Measurements from ENCODE around the gene NOS2. TPM values are rescaled to one million over a fixed set of nuclear protein-coding genes. Genes with fewer than 3 reads are reported as not detected.
"Not testable (repeated sequence)": the region's sequence is repeated elsewhere in the genome, so short reads cannot be mapped to it uniquely, and the experiment has no call there.

Gene NOS2
- total RNA-seq, 1 donor from 2014 or later, result not detected

DNA sequence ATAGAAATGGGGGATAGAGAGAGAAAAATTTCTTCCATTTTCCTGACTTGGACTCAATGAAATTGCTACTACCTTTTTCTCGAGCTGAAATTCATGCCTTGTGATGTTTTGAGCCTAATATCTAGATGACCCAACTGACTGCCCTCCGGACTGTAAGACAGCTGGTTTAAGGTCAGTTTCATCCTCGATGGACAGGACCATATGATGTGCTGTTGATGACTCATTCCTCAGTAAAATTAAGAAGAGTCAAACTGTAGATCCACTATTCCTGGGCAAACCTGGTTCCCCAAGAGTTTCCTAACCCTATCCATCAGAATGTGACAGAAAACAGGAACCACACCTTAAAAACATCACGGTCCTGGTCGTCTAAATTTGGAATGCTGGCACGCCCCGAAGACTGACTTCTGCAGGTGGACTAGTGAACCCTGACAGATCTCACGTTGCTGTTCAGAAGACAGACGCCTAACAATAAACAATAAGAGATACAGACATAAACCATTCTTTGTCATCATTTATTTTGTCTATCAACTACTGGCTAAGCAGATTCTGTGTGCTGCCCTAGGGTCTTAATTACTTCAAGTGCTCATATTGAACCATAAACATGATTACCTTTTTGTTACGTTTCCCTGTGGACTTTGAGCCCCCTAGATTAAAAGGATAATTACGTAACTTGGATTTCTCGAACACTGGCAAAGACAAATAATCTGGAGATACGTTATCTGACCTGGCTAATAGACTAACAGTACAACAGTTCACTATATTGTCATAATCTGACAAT lies 45.1 kb upstream of the NOS2 start:
- Mint-ChIP-seq H3K27ac (ENCODE audit: unreplicated experiment) (no peak overlapping the region), H3K9me3 (ENCODE audit: low read depth) (no peaks in the 10 kb centered on the region), H3K4me1 (ENCODE audit: low read depth) (no peaks in the 10 kb centered on the region), H3K27me3 (ENCODE audit: low read depth) (peaks cover 13% of the 10 kb centered on the region), H3K36me3 (ENCODE audit: low read depth) (no peaks in the 10 kb centered on the region), H3K4me3 (ENCODE audit: unreplicated experiment) (no peak overlapping the region)
- DNase-seq (ENCODE audit: low spot score), result no peak
- TF ChIP-seq, protein P1, sequence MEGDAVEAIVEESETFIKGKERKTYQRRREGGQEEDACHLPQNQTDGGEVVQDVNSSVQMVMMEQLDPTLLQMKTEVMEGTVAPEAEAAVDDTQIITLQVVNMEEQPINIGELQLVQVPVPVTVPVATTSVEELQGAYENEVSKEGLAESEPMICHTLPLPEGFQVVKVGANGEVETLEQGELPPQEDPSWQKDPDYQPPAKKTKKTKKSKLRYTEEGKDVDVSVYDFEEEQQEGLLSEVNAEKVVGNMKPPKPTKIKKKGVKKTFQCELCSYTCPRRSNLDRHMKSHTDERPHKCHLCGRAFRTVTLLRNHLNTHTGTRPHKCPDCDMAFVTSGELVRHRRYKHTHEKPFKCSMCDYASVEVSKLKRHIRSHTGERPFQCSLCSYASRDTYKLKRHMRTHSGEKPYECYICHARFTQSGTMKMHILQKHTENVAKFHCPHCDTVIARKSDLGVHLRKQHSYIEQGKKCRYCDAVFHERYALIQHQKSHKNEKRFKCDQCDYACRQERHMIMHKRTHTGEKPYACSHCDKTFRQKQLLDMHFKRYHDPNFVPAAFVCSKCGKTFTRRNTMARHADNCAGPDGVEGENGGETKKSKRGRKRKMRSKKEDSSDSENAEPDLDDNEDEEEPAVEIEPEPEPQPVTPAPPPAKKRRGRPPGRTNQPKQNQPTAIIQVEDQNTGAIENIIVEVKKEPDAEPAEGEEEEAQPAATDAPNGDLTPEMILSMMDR (IDR thresholded peaks at IDR 0.05), result no peak

GRCh38 chr17:27840688-27841087 lies 40.4 kb upstream of the NOS2 start:
- no peak overlapping the region for H3K4me3 Mint-ChIP-seq (ENCODE audit: unreplicated experiment)
- H3K36me3 Mint-ChIP-seq (ENCODE audit: low read depth), result no peaks in the 10 kb centered on the region
- H3K9me3 Mint-ChIP-seq (ENCODE audit: low read depth), result no peaks in the 10 kb centered on the region
- no peaks in the 10 kb centered on the region for H3K4me1 Mint-ChIP-seq (ENCODE audit: low read depth)
- H3K27me3 Mint-ChIP-seq (ENCODE audit: low read depth), result peaks cover 4% of the 10 kb centered on the region
- no peak for DNase-seq (ENCODE audit: low spot score)
- H3K27ac Mint-ChIP-seq (ENCODE audit: unreplicated experiment), result no peak overlapping the region
- TF ChIP-seq, protein P1 (IDR thresholded peaks at IDR 0.05), result no peak

- not testable (repeated sequence) for DNase-seq (ENCODE audit: low spot score); H3K27ac Mint-ChIP-seq (ENCODE audit: unreplicated experiment); H3K27me3 Mint-ChIP-seq (ENCODE audit: low read depth); H3K4me1 Mint-ChIP-seq (ENCODE audit: low read depth); H3K4me3 Mint-ChIP-seq (ENCODE audit: unreplicated experiment); H3K36me3 Mint-ChIP-seq (ENCODE audit: low read depth); H3K9me3 Mint-ChIP-seq (ENCODE audit: low read depth)
Observed at GRCh38 chr17:27840406-27840678, 40.0 kb upstream of the NOS2 start.

GRCh38 chr17:27839571-27840405 lies 39.5 kb upstream of the NOS2 start:
- not testable (repeated sequence) for H3K36me3 Mint-ChIP-seq (ENCODE audit: low read depth); DNase-seq (ENCODE audit: low spot score); H3K4me1 Mint-ChIP-seq (ENCODE audit: low read depth); H3K27ac Mint-ChIP-seq (ENCODE audit: unreplicated experiment); H3K9me3 Mint-ChIP-seq (ENCODE audit: low read depth); H3K27me3 Mint-ChIP-seq (ENCODE audit: low read depth); H3K4me3 Mint-ChIP-seq (ENCODE audit: unreplicated experiment)

GRCh38 chr17:27838607-27839006 lies 38.3 kb upstream of the NOS2 start:
- DNase-seq (ENCODE audit: low spot score); H3K4me1 Mint-ChIP-seq (ENCODE audit: low read depth); H3K27me3 Mint-ChIP-seq (ENCODE audit: low read depth); H3K36me3 Mint-ChIP-seq (ENCODE audit: low read depth); H3K4me3 Mint-ChIP-seq (ENCODE audit: unreplicated experiment); H3K9me3 Mint-ChIP-seq (ENCODE audit: low read depth); H3K27ac Mint-ChIP-seq (ENCODE audit: unreplicated experiment): not testable (repeated sequence)

GRCh38 chr17:27837769-27838168 lies 37.4 kb upstream of the NOS2 start:
- not testable (repeated sequence) for DNase-seq (ENCODE audit: low spot score); H3K36me3 Mint-ChIP-seq (ENCODE audit: low read depth); H3K4me3 Mint-ChIP-seq (ENCODE audit: unreplicated experiment); H3K27me3 Mint-ChIP-seq (ENCODE audit: low read depth); H3K27ac Mint-ChIP-seq (ENCODE audit: unreplicated experiment); H3K4me1 Mint-ChIP-seq (ENCODE audit: low read depth); H3K9me3 Mint-ChIP-seq (ENCODE audit: low read depth)

DNA sequence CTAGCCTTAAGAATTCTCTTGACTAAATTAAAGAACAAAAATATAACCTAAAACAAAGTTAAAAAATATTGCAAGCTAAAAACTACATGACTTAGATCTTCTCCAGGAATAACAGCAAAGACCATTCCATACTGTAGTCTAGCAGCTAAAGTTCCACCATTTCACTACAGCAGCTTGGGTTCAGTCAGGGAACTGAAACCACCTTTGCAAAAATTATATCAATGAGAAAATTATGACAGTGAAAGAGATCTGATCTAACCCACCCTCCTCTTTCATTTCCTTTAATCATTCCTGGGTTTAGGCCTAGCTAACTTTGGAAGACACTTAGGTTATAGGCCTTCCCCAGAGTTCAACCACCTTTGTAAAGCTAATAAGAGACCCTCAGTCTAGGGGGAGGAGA lies 36.3 kb upstream of the NOS2 start:
- H3K36me3 Mint-ChIP-seq (ENCODE audit: low read depth), result no peaks in the 10 kb centered on the region
- H3K27me3 Mint-ChIP-seq (ENCODE audit: low read depth), result peaks cover 3% of the 10 kb centered on the region
- no peaks in the 10 kb centered on the region for H3K4me1 Mint-ChIP-seq (ENCODE audit: low read depth)
- no peak for DNase-seq (ENCODE audit: low spot score)
- no peak overlapping the region for H3K4me3 Mint-ChIP-seq (ENCODE audit: unreplicated experiment)
- peaks cover 3% of the 10 kb centered on the region for H3K9me3 Mint-ChIP-seq (ENCODE audit: low read depth)
- TF ChIP-seq, protein P1 (IDR thresholded peaks at IDR 0.05), result no peak
- no peak overlapping the region for H3K27ac Mint-ChIP-seq (ENCODE audit: unreplicated experiment)
